Measurements from ENCODE around the gene DDR1. TPM values are rescaled to one million over a fixed set of nuclear protein-coding genes. Genes with fewer than 3 reads are reported as not detected.
"Not testable (repeated sequence)": the region's sequence is repeated elsewhere in the genome, so short reads cannot be mapped to it uniquely, and the experiment has no call there.

The DDR1 gene
- total RNA-seq, 4 donors from 2014 or later, result 36.7 to 60.1 (median 39.8) TPM

GRCh38 chr6:30926644-30927043 lies 42.3 kb downstream of the DDR1 start:
- TF ChIP-seq CTCF (IDR thresholded peaks at IDR 0.05), result no peak
- TF ChIP-seq EP300 (IDR thresholded peaks at IDR 0.05), result peak in 1 of 2 donors; percentile 51
- peak in 1 of 2 donors; percentile 17 for TF ChIP-seq POLR2A (IDR thresholded peaks at IDR 0.05)
- WGBS, 2 donors, result 76 to 90% methylated on average over 4 of the region's 4 CpGs
- Histone ChIP-seq H3K36me3 (peaks cover 0 to 75% (median 3%) of the 10 kb centered on the region in 3 donors), H3K27ac (peak overlapping the region; percentile 23 to 84 (median 42)), H3K9me3 (peaks cover 0 to 12% (median 0%) of the 10 kb centered on the region in 4 donors), H3K4me1 (peaks cover 0 to 11% (median 0%) of the 10 kb centered on the region in 4 donors), H3K4me3 (no peak overlapping the region), H3K27me3 (no peaks in the 10 kb centered on the region)
- peak in 1 of 2 donors; percentile 30 for DNase-seq (ENCODE audit: low spot score in 2 of 2)

- peak overlapping the region; percentile 23 to 84 (median 40) for H3K27ac ChIP-seq
- H3K27me3 ChIP-seq; DNase-seq (ENCODE audit: low spot score in 2 of 2); H3K4me3 ChIP-seq: not testable (repeated sequence)
- H3K9me3 ChIP-seq, result peaks cover 0 to 12% (median 0%) of the 10 kb centered on the region in 4 donors
- 95% methylated on average over 3 of the region's 3 CpGs for WGBS, 2 donors
- H3K4me1 ChIP-seq, result peaks cover 0 to 11% (median 0%) of the 10 kb centered on the region in 4 donors
- H3K36me3 ChIP-seq, result peaks cover 0 to 70% (median 0%) of the 10 kb centered on the region in 3 donors
Observed at GRCh38 chr6:30927080-30927479, 42.8 kb downstream of the DDR1 start.

GRCh38 chr6:30928677-30929076 lies 44.4 kb downstream of the DDR1 start:
- TF ChIP-seq EP300 (IDR thresholded peaks at IDR 0.05) (no peak), POLR2A (IDR thresholded peaks at IDR 0.05) (no peak), CTCF (IDR thresholded peaks at IDR 0.05) (no peak)
- Histone ChIP-seq H3K36me3 (peaks cover 0 to 54% (median 0%) of the 10 kb centered on the region in 3 donors), H3K9me3 (peaks cover 0 to 12% (median 0%) of the 10 kb centered on the region in 4 donors), H3K27ac (no peak overlapping the region), H3K27me3 (no peaks in the 10 kb centered on the region), H3K4me3 (no peak overlapping the region), H3K4me1 (peaks cover 0 to 11% (median 0%) of the 10 kb centered on the region in 4 donors)
- DNase-seq (ENCODE audit: low spot score in 2 of 2), result no peak
- WGBS, 2 donors, result 97% methylated on average over 3 of the region's 3 CpGs

GRCh38 chr6:30930506-30930905 lies 46.2 kb downstream of the DDR1 start:
- TF ChIP-seq CTCF (IDR thresholded peaks at IDR 0.05), result no peak
- TF ChIP-seq POLR2A (IDR thresholded peaks at IDR 0.05), result no peak
- no peak for TF ChIP-seq EP300 (IDR thresholded peaks at IDR 0.05)
- Histone ChIP-seq H3K9me3 (peaks cover 0 to 12% (median 0%) of the 10 kb centered on the region in 4 donors), H3K27me3 (no peaks in the 10 kb centered on the region), H3K4me1 (peaks cover 0 to 11% (median 0%) of the 10 kb centered on the region in 4 donors), H3K36me3 (peaks cover 0 to 36% (median 0%) of the 10 kb centered on the region in 3 donors), H3K27ac (no peak overlapping the region), H3K4me3 (no peak overlapping the region)
- no peak for DNase-seq (ENCODE audit: low spot score in 2 of 2)
- 93 to 96% methylated on average over 4 of the region's 4 CpGs for WGBS, 2 donors

GRCh38 chr6:30931272-30931671 lies 47.0 kb downstream of the DDR1 start:
- DNase-seq (ENCODE audit: low spot score in 2 of 2), result no peak
- TF ChIP-seq POLR2A (IDR thresholded peaks at IDR 0.05) (no peak), EP300 (IDR thresholded peaks at IDR 0.05) (no peak), CTCF (IDR thresholded peaks at IDR 0.05) (no peak)
- Histone ChIP-seq H3K27ac (no peak overlapping the region), H3K4me1 (peaks cover 0 to 8% (median 0%) of the 10 kb centered on the region in 4 donors), H3K36me3 (peaks cover 0 to 28% (median 0%) of the 10 kb centered on the region in 3 donors), H3K27me3 (no peaks in the 10 kb centered on the region), H3K9me3 (peaks cover 0 to 12% (median 0%) of the 10 kb centered on the region in 4 donors), H3K4me3 (no peak overlapping the region)
- 46 to 49% methylated on average over 8 of the region's 8 CpGs for WGBS, 2 donors

All from tibial nerve (tissue), 4 donors.